K562 (cell line): ENCODE measurements around the gene SND1. TPM values are rescaled to one million over a fixed set of nuclear protein-coding genes. Genes with fewer than 3 reads are reported as not detected.

Source experiments
- ARID2 ChIP-seq: fragments of 450-650 bp; IDR thresholded peaks from 2 replicates; pipeline ENCODE4 v1.6.1; 2017; ENCODE audit warnings: antibody characterized with exemption, mild to moderate bottlenecking
- C11orf30 ChIP-seq: fragments of 450-650 bp; IDR thresholded peaks from 2 replicates; pipeline ENCODE4 v1.6.1; 2016; ENCODE audit warnings: low read depth, mild to moderate bottlenecking
- CBX1 ChIP-seq: sonication (generic); IDR thresholded peaks from 2 replicates; pipeline ENCODE4 v1.6.1; 2016; ENCODE audit warnings: antibody characterized with exemption, low read depth, mild to moderate bottlenecking
- CHD4 ChIP-seq: fragments of 200-600 bp; sonication (generic); IDR thresholded peaks from 3 replicates; pipeline ENCODE4 v1.6.1; 2012; ENCODE audit warnings: low read depth, mild to moderate bottlenecking, mixed read lengths, low read length, inconsistent platforms; ENCODE audit not compliant: insufficient read depth, insufficient replicate concordance, poor library complexity, severe bottlenecking
- CREB1 ChIP-seq, 2 experiments: sonication (generic) in 1 of 2; formaldehyde crosslinking in 1 of 2; IDR thresholded peaks; 2 replicates each; pipeline versions ENCODE4 v1.6.1 to v1.8.0; 2012 to 2022; ENCODE audit warnings: inconsistent platforms in 1 of 2, mild to moderate bottlenecking in 1 of 2, missing genetic modification reagents in 1 of 2, moderate library complexity in 1 of 2
- IFI16 ChIP-seq: fragments of 250-450 bp; sonication (Bioruptor Pico); IDR thresholded peaks from 2 replicates; pipeline ENCODE4 v2.1.2; 2022; ENCODE audit warnings: mild to moderate bottlenecking, inconsistent platforms
- POLR2AphosphoS5 ChIP-seq: IDR thresholded peaks from 2 replicates; pipeline ENCODE4 v1.6.1; 2011; ENCODE audit warnings: mild to moderate bottlenecking, low read depth, low read length, moderate library complexity; ENCODE audit not compliant: control insufficient read depth, insufficient read depth
- POLR3A ChIP-seq: IDR thresholded peaks from 2 replicates; pipeline ENCODE4 v1.6.1; 2011; ENCODE audit warnings: borderline replicate concordance, mild to moderate bottlenecking, moderate library complexity; ENCODE audit not compliant: insufficient read length, insufficient read depth; ENCODE audit errors: extremely low read depth
- RBBP5 ChIP-seq: fragments of 200-600 bp; sonication (generic); IDR thresholded peaks from 2 replicates; pipeline ENCODE4 v1.6.1; 2012; ENCODE audit warnings: borderline replicate concordance, mild to moderate bottlenecking, low read length, control low read depth, inconsistent platforms; ENCODE audit not compliant: insufficient read depth, poor library complexity, severe bottlenecking
- SRSF3 ChIP-seq: fragments of 200-400 bp; formaldehyde crosslinking; IDR thresholded peaks from 2 replicates; pipeline ENCODE4 v1.6.1; 2016; ENCODE audit warnings: mild to moderate bottlenecking, low read length, moderate library complexity; ENCODE audit not compliant: insufficient read depth
- TBP ChIP-seq: optimal IDR thresholded peaks from 2 replicates; pipeline ENCODE3; 2011; ENCODE audit warnings: low read depth, low read length, improper control_type of control experiment
- TCF7 ChIP-seq: sonication (generic); IDR thresholded peaks from 2 replicates; pipeline ENCODE4 v1.6.1; 2016; ENCODE audit warnings: antibody characterized with exemption, borderline replicate concordance
- TEAD4 ChIP-seq, 2 experiments: sonication (generic) in 1 of 2; formaldehyde crosslinking in 1 of 2; IDR thresholded peaks; 2 replicates each; pipeline versions ENCODE4 v1.6.1 to v1.8.0; 2012 to 2022; ENCODE audit warnings: borderline replicate concordance in 1 of 2, inconsistent platforms in 1 of 2, low read length in 1 of 2, mild to moderate bottlenecking in 1 of 2, missing genetic modification reagents in 1 of 2
- ZNF121 ChIP-seq: sonication (generic); formaldehyde crosslinking; conservative IDR thresholded peaks from 2 replicates; pipeline ENCODE4 v1.8.0; 2022; ENCODE audit warnings: missing genetic modification reagents
- ZNF143 ChIP-seq: sonication (generic); formaldehyde crosslinking; IDR thresholded peaks from 2 replicates; pipeline ENCODE4 v1.9.0; 2022; ENCODE audit warnings: mild to moderate bottlenecking, missing genetic modification reagents
- ZNF436 ChIP-seq: fragments of 250-450, 450-650 bp; sonication (Bioruptor Pico); formaldehyde crosslinking; IDR thresholded peaks from 2 replicates; pipeline ENCODE4 v1.7.0; 2020; ENCODE audit warnings: mild to moderate bottlenecking
- polyA plus RNA-seq, 8 experiments: library from polyadenylated mRNA; depleted of rRNA in 4 of 8; stranded (reverse) in 5 of 8; unstranded in 3 of 8; fragments of >200 nt; fragmentation: Nextera tagmentation in 2 of 8; fragmentation: Illumina TruSeq in 1 of 8; extraction: Ambion mirVana in 2 of 8; extraction: Trizol in 1 of 8; gene quantifications; 2 replicates each; pipeline versions ENCODE4 v1.2.1 to v1.2.3, GENCODE V29; 2011 to 2014; ENCODE audit warnings: inconsistent platforms in 1 of 8, missing spikeins in 1 of 8
- total RNA-seq, 7 experiments: library from RNA; depleted of rRNA in 6 of 7; stranded (reverse); fragments of >200 nt in 6 of 7; fragmentation: Illumina TruSeq in 2 of 7; extraction: Trizol in 2 of 7; gene quantifications; 2 replicates each; pipeline versions ENCODE4 v1.2.1 to v1.2.3, GENCODE V29; 2011 to 2021; ENCODE audit warnings: low replicate concordance in 1 of 7
- TF ChIP-seq, protein P1 (sequence below): fragments of 250-450 bp; sonication (Bioruptor Pico); IDR thresholded peaks from 2 replicates; pipeline ENCODE4 v1.8.0; 2022; ENCODE audit warnings: moderate library complexity, mild to moderate bottlenecking, inconsistent platforms
- TF ChIP-seq, protein P2 (sequence below): fragments of 250-450 bp; sonication (Bioruptor Pico); IDR thresholded peaks from 2 replicates; pipeline ENCODE4 v1.5.0; 2021; ENCODE audit warnings: mild to moderate bottlenecking, borderline replicate concordance
- TF ChIP-seq, protein P3 (sequence below): fragments of 200-800 bp; sonication (Bioruptor generic); IDR thresholded peaks from 2 replicates; pipeline ENCODE4 v1.6.1; 2017; ENCODE audit warnings: missing genetic modification characterization, missing compliant biosample characterization
- TF ChIP-seq, protein P4 (sequence below): fragments of 450-650 bp; formaldehyde crosslinking; IDR thresholded peaks from 2 replicates; pipeline ENCODE4 v1.4.0; 2022; ENCODE audit warnings: missing genetic modification characterization
- TF ChIP-seq, protein P5 (sequence below): sonication (generic); IDR thresholded peaks from 2 replicates; pipeline ENCODE4 v1.6.1; 2016

The SND1 gene
- total and polyA plus RNA-seq, 9 of the 15 experiments (the other 6 are each of a cell fraction or from before 2014, with no cell fraction given): 46.5 to 307 (median 191) TPM

DNA sequence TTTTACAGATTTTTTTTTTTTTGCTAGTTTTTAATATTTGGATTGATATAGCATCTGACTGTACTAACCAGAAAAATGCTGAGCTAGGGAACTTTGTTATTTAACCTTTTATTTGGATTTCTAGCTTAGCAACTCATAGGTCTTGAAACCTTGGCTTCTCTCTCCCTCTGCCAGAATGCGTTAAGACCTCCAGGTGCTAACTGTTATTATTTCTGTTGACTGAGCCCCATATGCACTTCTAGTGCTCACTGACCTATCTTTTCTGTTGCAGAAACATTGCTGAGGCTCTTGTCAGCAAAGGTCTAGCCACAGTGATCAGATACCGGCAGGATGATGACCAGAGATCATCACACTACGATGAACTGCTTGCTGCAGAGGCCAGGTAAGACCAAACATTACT, 235.6 kb downstream of the SND1 start (continued):
- TF ChIP-seq, protein P1, sequence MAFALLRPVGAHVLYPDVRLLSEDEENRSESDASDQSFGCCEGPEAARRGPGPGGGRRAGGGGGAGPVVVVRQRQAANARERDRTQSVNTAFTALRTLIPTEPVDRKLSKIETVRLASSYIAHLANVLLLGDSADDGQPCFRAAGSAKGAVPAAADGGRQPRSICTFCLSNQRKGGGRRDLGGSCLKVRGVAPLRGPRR: no peak
- TF ChIP-seq SRSF3 (no peak), TEAD4 (IDR thresholded peaks at IDR 0.05; ENCODE audit: low read length) (peak; percentile 95), TEAD4 (CRISPR knock-in tag; IDR thresholded peaks at IDR 0.05; ENCODE audit: borderline replicate concordance) (no peak), CHD4 (no peak), POLR3A (no peak), IFI16 (no peak), CREB1 (IDR thresholded peaks at IDR 0.05) (peak; percentile 47; the same call in 1 of the 2 replicates), CREB1 (CRISPR knock-in tag; IDR thresholded peaks at IDR 0.05) (no peak), TCF7 (no peak), RBBP5 (no peak), ZNF436 (CRISPR knock-in tag) (no peak), ZNF143 (no peak), ZNF121 (CRISPR knock-in tag) (no peak), ARID2 (no peak), TBP (no peak), POLR2AphosphoS5 (peak; percentile 84), C11orf30 (peak; percentile 69), CBX1 (no peak)
- TF ChIP-seq, protein P2, sequence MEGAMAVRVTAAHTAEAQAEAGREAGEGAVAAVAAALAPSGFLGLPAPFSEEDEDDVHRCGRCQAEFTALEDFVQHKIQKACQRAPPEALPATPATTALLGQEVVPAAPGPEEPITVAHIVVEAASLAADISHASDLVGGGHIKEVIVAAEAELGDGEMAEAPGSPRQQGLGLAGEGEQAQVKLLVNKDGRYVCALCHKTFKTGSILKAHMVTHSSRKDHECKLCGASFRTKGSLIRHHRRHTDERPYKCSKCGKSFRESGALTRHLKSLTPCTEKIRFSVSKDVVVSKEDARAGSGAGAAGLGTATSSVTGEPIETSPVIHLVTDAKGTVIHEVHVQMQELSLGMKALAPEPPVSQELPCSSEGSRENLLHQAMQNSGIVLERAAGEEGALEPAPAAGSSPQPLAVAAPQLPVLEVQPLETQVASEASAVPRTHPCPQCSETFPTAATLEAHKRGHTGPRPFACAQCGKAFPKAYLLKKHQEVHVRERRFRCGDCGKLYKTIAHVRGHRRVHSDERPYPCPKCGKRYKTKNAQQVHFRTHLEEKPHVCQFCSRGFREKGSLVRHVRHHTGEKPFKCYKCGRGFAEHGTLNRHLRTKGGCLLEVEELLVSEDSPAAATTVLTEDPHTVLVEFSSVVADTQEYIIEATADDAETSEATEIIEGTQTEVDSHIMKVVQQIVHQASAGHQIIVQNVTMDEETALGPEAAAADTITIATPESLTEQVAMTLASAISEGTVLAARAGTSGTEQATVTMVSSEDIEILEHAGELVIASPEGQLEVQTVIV: no peak
- TF ChIP-seq, protein P3, sequence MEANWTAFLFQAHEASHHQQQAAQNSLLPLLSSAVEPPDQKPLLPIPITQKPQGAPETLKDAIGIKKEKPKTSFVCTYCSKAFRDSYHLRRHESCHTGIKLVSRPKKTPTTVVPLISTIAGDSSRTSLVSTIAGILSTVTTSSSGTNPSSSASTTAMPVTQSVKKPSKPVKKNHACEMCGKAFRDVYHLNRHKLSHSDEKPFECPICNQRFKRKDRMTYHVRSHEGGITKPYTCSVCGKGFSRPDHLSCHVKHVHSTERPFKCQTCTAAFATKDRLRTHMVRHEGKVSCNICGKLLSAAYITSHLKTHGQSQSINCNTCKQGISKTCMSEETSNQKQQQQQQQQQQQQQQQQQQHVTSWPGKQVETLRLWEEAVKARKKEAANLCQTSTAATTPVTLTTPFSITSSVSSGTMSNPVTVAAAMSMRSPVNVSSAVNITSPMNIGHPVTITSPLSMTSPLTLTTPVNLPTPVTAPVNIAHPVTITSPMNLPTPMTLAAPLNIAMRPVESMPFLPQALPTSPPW (CRISPR knock-in tag): peak; percentile 12; the same call in 1 of the 2 replicates
- TF ChIP-seq, protein P4, sequence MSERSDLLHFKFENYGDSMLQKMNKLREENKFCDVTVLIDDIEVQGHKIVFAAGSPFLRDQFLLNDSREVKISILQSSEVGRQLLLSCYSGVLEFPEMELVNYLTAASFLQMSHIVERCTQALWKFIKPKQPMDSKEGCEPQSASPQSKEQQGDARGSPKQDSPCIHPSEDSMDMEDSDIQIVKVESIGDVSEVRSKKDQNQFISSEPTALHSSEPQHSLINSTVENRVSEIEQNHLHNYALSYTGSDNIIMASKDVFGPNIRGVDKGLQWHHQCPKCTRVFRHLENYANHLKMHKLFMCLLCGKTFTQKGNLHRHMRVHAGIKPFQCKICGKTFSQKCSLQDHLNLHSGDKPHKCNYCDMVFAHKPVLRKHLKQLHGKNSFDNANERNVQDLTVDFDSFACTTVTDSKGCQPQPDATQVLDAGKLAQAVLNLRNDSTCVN (CRISPR knock-in tag): no peak
- TF ChIP-seq, protein P5, sequence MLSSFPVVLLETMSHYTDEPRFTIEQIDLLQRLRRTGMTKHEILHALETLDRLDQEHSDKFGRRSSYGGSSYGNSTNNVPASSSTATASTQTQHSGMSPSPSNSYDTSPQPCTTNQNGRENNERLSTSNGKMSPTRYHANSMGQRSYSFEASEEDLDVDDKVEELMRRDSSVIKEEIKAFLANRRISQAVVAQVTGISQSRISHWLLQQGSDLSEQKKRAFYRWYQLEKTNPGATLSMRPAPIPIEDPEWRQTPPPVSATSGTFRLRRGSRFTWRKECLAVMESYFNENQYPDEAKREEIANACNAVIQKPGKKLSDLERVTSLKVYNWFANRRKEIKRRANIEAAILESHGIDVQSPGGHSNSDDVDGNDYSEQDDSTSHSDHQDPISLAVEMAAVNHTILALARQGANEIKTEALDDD: peak; percentile 72; the same call in 1 of the 2 replicates
